ENCODE measurements around the gene SLC7A4.

SLC7A4 gene

GRCh38 chr22:20982563-20982882 lies 49.8 kb downstream of the SLC7A4 start:
- no peak for FAIRE-seq

GRCh38 chr22:20981787-20982562 lies 50.4 kb downstream of the SLC7A4 start, which contains the start of gene LZTR1:
LZTR1 (plus strand) TSS chr22:20982297; CDS start chr22:20982372, 75 bp downstream.
- no peak for FAIRE-seq

GRCh38 chr22:20980938-20981722 lies 51.2 kb downstream of the SLC7A4 start:
- no peak for FAIRE-seq

GRCh38 chr22:20980523-20980922 lies 51.8 kb downstream of the SLC7A4 start:
- FAIRE-seq, result no peak

- no peak for FAIRE-seq
Observed at GRCh38 chr22:20979940-20980453, 52.4 kb downstream of the SLC7A4 start.

GRCh38 chr22:20979243-20979809 lies 53.0 kb downstream of the SLC7A4 start:
- no peak for FAIRE-seq

All from A204.1 (cell line).